NCI-H2029 treated with DMSO at 0.1 percent for 48 hours (cell line): ENCODE results near the gene MTMR3.
"Not testable (repeated sequence)": the region's sequence is repeated elsewhere in the genome, so short reads cannot be mapped to it uniquely, and the experiment has no call there.

Experiments
- DNase-seq: peaks from one replicate; lab custom pipeline; 2025; lab: John Stamatoyannopoulos, UW

MTMR3 gene

DNA sequence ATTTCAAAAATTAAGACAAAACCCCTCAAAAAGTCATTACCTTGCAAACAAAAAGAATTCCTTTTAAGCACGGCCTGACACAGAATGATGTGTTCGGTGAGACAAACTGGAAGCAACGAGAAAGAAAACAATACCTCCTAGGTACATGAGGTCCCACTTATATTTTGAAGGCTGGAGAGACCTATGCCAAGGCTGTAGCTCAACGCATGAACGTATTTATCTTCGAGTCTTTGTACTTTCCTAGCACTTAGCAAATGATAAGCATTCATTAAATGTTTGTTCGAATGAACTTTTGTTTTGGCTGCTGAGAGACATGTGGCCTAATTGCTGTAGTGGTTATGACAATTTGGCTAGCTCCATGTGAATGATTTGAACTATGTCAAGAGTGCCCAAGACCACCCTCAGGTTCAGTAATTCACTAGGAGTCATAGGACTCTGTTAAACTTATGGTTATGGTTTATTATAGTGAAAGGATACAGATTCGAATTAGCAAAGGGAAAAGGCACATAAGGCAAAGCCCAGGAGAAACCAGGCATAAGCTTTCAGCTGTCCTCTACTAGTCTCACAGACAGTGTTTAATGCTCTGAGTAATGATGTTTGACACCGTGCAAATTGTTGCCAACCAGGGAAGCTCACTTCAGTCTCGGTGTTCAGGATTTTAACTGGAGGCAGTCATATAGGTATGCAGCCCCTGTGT lies 171.2 kb downstream of the MTMR3 start:
- DNase-seq = no peak

DNA sequence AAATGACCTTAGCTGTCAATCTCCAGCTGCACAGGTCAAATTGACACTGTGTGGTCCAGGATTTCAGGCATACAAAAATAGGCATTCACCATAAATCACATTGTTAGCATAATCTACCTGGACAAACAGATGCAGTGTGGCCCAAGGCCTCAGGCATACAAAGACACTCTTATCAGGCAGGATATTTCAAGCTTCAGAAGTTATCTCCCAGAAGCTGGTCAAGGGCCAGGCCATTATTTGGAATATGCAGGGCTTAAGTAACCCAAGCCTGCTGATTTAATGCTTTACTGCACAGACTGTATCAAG lies 171.7 kb downstream of the MTMR3 start:
- no peak for DNase-seq

DNA sequence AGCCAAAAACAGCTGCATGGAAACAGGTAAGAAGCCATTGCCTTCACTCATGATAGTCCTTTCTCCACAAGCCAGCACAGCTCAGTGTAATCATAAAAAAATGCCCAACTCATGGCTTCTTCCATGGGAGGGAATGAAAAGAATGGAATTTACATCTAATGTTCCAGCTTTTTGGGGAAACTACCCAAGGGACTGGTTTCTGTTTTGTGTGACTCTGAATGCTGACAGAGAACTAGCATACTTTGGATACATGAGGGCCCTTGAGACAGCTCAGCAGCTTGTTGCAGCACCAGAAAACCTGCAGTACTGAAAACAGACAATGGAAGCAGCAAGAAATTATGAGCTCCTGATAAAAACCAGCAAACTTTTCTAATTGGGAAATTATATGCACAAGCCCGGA lies 173.0 kb downstream of the MTMR3 start:
- DNase-seq = no peak

DNA sequence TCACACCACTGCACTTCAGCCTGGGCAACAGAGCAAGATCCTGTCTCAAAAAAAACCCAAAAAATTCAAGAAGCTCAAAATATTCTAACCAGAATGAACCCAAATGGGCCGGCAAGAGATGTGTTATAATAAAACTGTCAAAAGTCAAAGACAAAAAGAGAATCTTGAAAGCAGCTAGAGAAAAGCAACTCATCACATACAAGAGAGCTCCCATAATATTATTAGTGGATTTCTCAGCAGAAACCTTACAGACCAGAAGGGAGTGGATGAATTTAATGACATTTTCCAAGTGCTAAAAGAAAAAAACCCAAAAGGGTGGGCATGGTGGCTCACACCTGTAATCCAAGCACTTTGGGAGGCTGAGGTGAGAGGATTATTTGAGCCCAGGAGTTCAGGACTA lies 174.4 kb downstream of the MTMR3 start:
- no peak for DNase-seq

DNA sequence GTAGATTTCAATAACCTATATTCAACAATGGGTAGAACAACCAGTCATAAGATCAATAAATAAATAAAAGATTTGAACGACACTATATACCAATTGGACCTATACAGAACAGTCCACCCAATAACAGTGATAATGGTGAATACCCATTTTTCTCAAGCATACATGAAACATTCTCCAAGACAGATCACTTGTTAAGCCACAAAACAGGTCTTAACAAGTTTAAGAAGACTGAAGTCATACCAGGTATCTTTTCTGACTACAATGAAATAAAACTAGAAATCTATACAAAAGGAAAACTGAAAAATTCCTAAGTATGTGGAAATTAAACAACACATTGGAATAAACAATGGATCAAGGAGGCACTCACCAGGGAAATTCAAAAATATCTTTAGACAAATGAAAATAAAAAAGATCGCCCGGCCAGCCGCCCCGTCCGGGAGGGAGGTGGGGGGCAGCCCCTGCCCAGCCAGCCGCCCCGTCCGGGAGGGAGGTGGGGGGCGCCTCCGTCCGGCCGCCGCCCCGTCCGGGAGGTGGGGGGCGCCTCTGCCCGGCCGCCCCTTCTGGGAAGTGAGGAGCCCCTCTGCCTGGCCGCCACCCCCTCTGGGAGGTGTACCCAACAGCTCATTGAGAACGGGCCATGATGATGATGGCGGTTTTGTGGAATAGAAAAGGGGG lies 176.5 kb downstream of the MTMR3 start:
- not testable (repeated sequence) for DNase-seq

DNA sequence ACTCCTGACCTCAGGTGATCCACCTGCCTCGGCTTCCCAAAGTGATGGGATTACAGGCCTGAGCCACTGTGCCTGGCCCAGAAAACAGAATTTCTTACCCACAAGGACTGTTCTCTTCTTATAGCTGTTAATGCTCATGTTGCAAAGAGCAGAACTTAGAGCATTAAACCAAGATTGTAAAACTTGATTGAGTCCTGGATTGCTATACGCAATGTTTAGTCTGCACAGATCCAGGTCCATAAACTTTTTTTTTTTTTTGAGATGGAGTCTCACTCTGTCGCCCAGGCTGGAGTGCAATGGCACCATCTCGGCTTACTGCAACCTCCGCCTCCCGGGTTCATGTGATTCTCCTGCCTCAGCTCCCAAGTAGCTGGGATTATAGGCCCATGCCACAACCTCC lies 178.1 kb downstream of the MTMR3 start:
- DNase-seq = not testable (repeated sequence)

DNA sequence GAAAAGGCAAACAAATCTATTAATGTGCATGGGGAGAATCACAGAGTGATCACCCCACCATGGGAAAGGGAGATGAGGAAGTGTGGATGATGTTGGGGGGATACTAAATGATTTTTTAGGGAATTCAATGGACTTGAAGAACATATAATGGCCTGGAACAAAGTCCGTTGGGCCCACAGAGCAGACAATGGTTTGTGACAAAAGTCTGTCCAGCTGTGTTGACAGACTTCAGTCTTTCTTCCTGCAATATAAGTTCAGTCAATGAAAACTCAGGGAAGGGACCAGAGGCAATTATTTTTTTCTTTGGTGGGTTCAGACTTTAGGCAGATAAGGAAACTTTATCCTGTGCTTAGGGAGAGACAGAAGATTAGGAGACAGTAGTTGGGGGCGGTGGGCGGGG lies 179.3 kb downstream of the MTMR3 start:
- DNase-seq = no peak

DNA sequence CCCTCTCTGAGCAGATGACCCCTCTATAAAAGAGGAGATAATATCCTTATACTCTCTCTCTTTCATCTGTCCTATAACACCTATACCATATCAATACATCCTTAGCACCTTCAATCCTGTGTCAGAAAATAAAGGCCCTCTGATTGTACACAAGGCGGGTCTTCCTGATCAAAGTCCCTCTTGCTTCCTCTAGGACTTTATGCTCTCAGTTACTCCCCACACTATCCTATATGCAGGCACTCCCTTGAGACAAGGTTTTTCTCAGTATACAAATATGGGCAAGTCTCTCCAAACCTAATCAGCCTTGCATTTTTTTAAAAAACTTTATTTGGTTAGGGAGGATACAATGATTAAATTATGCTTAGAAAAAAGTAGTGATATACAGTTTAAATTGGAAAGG lies 180.0 kb downstream of the MTMR3 start:
- DNase-seq = no peak

DNA sequence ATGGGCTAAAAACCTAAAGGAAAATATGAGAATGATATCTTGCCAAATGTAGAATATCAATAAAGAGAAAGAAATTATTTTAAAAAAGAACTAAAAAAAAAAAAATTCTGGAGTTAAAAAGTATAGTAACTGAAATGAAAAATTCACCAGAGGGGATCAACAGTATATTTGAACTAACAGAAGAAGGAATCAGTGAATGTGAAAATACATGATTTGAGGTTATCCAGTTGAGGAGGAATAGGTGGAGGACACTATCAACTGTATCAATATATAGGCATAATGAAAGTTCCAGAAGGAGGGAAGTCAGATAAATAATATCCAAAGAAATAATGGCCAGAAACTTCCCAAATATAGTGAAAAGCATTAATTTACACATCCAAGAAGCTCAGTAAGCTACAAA lies 181.2 kb downstream of the MTMR3 start:
- DNase-seq = no peak

DNA sequence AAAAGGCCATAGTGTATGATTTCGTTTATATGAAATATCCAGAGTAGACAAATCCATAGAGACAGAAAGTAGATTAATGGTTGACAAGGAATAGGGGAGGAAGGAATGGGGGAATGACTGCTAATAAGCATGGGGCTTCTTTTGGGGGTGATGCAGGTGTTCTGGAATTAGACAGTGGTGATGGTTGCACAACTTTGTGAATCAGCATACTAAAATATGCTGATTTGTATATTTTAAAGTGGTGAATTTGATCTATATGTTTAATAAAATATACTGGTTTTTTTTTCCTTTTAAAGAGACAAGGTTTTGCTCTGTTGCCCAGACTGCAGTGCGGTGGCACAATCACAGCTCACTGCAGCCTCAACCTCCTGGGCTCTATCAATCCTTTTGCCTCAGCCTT lies 190.8 kb downstream of the MTMR3 start:
- no peak for DNase-seq

DNA sequence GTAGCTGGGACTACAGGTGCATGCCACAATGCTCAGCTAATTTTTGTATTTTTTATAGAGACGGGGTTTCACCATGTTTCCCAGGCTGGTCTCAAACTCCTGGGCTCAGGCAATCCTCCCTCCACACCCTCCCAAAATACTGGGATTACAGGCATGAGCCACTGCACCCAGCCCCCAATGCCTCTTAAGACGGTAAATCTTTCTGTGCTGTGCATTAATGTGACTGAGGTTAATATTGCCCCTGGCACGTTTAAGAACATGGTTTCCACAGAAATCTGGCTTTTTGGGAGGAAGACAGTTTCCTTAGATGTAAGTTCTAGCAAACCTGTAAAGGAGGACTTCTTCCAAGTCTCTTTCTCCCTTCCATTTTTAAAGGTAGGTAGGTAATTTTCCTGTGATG lies 191.2 kb downstream of the MTMR3 start:
- DNase-seq = no peak

DNA sequence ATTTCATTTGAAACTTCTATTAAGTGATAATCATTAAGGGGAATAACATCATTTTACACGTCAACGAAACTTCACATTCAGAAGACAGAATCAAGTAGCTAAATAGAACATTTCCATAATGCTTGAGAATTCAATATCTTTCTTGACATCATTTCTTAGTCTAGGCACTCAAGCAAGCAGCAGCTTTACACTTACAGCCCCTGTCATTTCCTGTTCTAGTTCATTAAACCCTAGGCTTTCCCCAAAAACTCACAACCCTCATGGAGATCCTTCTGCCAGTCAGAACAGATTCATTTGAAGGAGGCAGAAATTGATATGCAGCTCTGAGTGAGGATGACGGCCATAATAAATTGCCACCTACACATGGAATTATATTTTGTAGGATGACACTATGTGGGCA lies 192.0 kb downstream of the MTMR3 start:
- no peak for DNase-seq

DNA sequence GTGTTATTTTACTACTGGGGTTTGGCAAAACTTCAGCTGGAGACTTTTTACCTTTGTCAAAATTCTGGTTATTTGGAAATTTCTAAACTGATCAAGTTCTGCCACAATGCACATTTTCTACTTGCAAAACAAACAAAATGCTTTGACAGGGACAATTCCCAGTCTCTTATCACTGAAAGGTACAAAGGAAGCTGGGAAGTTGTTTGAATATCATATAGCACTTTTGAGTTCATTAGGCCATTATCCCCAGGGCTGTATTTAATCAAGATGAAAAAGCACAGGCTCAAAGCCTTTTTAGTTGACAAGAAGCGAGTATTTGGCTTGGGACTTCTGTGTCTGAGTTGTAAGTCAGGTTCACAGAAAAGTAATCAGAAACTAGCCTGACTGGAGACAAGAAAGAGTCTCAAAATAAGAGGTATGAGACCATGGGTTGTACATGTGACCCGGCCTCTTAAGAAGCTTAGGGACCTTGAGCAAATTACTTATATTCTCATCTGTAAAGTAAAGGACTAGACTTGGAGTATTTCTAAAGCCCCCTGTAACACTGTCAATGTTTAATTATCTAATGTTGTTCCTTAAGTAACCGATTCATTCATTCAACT lies 194.4 kb downstream of the MTMR3 start:
- no peak for DNase-seq

DNA sequence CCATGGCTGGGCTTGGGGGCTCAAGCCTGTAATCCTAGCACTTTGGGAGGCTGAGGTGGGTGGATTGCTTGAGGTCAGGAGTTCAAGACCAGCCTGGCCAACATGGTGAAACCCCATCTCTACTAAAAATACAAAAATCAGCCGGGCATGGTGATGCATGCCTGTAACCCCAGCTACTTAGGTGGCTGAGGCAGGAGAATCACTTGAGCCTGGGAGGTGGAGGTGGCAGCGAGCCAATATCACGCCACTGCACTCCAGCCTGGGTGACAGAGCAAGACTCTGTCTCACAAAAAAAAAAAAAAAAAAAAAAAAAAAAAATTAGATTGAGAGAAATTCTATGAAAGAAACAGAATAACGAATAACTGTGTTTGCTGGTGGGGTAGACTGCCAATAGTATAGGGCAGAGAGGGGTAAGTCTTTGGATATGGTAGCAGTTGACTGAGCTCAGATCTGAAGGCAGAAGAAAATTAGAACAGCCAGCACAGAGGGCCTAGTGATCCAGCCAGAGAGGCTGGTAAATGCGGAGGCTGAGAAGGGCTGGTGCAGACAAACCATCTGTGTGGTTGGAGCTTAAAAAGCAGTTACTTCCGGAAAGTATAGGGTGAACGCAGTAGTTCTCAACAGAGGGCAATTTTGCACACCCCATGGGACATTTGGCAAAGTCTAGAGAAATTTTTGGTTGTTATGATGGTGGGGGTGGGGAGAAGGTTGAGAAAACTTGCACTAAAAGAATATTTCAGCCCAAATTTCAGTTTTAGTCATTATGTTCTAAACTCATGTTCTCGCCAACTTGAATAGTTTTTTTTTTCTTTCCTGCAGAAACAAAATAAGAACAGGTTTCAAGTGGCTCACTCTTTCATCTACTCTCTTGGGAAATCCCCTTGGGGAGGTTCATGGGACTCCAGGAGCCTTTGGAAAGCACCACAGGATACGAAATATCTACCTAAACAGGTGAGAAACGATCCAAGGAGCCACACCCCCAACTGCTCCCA lies 195.6 kb downstream of the MTMR3 start:
- DNase-seq = no peak

DNA sequence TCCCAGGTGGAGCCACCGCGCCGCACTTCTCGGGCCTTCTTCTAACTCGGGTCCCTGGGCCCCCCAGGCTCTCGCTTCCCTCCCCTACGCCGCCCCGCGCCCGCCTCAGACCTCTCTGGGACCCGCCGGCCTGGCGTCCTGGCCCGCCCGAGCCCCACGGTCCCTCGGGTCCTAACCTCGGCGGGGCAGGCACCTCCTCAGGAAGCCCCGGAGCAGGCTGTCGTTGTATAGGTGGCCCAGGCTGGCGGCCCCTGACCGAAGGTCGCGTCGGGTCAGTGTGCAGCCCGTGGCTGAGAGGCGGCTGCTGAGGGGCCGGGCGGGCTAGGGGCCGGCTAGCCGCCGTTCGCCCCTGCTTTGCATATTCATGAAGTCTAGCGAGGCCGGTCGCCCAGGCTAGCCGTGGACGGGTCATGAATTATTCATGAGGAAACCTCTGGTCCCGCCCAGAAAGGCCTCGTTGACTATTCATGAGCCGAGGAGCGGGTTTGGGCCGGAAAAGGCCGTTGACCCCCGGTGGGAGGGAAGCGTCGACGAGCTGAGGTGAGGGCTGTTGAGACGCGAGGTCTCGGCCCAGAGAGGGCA lies 197.1 kb downstream of the MTMR3 start, which contains the start of gene HORMAD2:
Gene HORMAD2, plus strand, starts transcription at position 513 of the 582 bp plus-strand sequence. CDS start 13,489 bp downstream, outside the sequence.
- no peak for DNase-seq
